Fibroblast of lung (primary cell): ENCODE measurements around the gene EPN3. TPM values are rescaled to one million over a fixed set of nuclear protein-coding genes. Genes with fewer than 3 reads are reported as not detected.

Experiments used
- DNase-seq, 2 donors: peaks; one replicate each; pipeline versions ENCODE4 v3.0.0 to v3.0.0-alpha.2; 2010; ENCODE audit warnings: low read depth in 2 of 2
- H2AFZ ChIP-seq: 2 replicates; pipeline ENCODE4 v1.5.1; 2012; ENCODE audit warnings: low read length, control low read depth, inconsistent platforms
- H3K27ac ChIP-seq: 2 replicates; pipeline ENCODE4 v1.5.1; 2011; ENCODE audit warnings: low read length, control low read depth; ENCODE audit not compliant: insufficient read depth
- H3K27me3 ChIP-seq: 2 replicates; pipeline ENCODE4 v1.5.1; 2011; ENCODE audit warnings: mild to moderate bottlenecking, low read length; ENCODE audit not compliant: control insufficient read depth, insufficient read depth
- H3K36me3 ChIP-seq: 2 replicates; pipeline ENCODE4 v1.5.1; 2011; ENCODE audit warnings: low read length; ENCODE audit not compliant: control insufficient read depth, insufficient read depth
- H3K4me1 ChIP-seq: 2 replicates; pipeline ENCODE4 v1.5.1; 2011; ENCODE audit warnings: low read length; ENCODE audit not compliant: control insufficient read depth, insufficient read depth; ENCODE audit errors: extremely low read depth
- H3K4me2 ChIP-seq: 2 replicates; pipeline ENCODE4 v1.5.1; 2011; ENCODE audit warnings: low read length, control low read depth; ENCODE audit not compliant: insufficient read depth; ENCODE audit errors: extremely low read depth
- H3K4me3 ChIP-seq, 4 experiments: fragments of 200-600 bp in 1 of 4; sonication (generic) in 1 of 4; replicated peaks in 1 of 4; 2 replicates each; pipeline ENCODE4 v1.5.1; 2011 to 2016; ENCODE audit warnings: low read length in 4 of 4, low read depth in 3 of 4, mild to moderate bottlenecking in 3 of 4, control low read depth in 2 of 4, inconsistent platforms in 1 of 4, mixed read lengths in 1 of 4; ENCODE audit not compliant: insufficient read depth in 1 of 4; ENCODE audit errors: control extremely low read depth in 1 of 4
- H3K79me2 ChIP-seq: 2 replicates; pipeline ENCODE4 v1.5.1; 2012; ENCODE audit warnings: mild to moderate bottlenecking, low read length, inconsistent platforms; ENCODE audit not compliant: control insufficient read depth, insufficient read depth
- H3K9ac ChIP-seq: 2 replicates; pipeline ENCODE4 v1.5.1; 2011; ENCODE audit warnings: mild to moderate bottlenecking, low read length, control low read depth; ENCODE audit not compliant: insufficient read depth
- H3K9me3 ChIP-seq: 2 replicates; pipeline ENCODE4 v1.5.1; 2012; ENCODE audit warnings: low read depth, low read length; ENCODE audit not compliant: control insufficient read depth, insufficient read depth
- H4K20me1 ChIP-seq: 2 replicates; pipeline ENCODE4 v1.5.1; 2011; ENCODE audit warnings: low read length; ENCODE audit not compliant: control insufficient read depth, insufficient read depth; ENCODE audit errors: extremely low read depth
- CTCF ChIP-seq, 2 donors: IDR thresholded peaks in 1 of 2; conservative IDR thresholded peaks in 1 of 2; 1 replicate in 1 of 2; 2 replicates in 1 of 2; pipeline ENCODE4 v1.5.1; 2011 to 2012; ENCODE audit warnings: low read length in 2 of 2, control low read depth in 1 of 2, inconsistent platforms in 1 of 2, low read depth in 1 of 2, mild to moderate bottlenecking in 1 of 2
- EZH2 ChIP-seq: IDR thresholded peaks from 2 replicates; pipeline ENCODE4 v1.5.1; 2012; ENCODE audit warnings: low read length, control low read depth, mild to moderate bottlenecking; ENCODE audit errors: missing control alignments
- polyA plus RNA-seq, 2 donors: library from polyadenylated mRNA; depleted of rRNA in 1 of 2; stranded (reverse) in 1 of 2; unstranded in 1 of 2; fragments of >200 nt; gene quantifications; 2 replicates each; pipeline ENCODE4 v1.2.1, GENCODE V29; 2011 to 2012; ENCODE audit warnings: missing spikeins in 1 of 2
- total RNA-seq: library from RNA; depleted of rRNA; stranded (reverse); fragments of >200 nt; gene quantifications from 2 replicates; pipeline ENCODE4 v1.2.1, GENCODE V29; 2014

Gene EPN3
- total and polyA plus RNA-seq, 2 donors (not counting 1 experiment from before 2014, with no cell fraction given), result not detected

DNA sequence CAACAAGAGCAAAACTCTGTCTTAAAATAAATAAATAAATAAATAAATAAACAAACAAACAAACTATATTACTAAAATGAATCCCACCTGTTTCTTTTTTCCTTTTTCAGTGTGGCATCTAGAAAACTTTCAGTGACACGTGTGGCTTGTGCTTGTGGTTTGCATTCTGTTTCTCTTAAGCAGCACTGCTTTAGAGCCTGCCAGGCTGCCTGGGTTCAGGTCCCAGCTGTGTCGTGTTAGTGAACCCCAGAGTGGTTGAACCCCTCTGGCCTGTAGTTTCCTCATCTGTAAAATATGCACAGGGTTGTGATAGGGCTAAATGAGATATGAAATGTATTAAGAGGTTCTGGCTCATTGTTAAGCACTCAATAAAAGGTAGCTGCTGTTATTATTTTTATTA is 12.1 kb upstream of the EPN3 start:
- peaks cover 8% of the 10 kb centered on the region for H3K27me3 ChIP-seq
- H3K36me3 ChIP-seq, result no peaks in the 10 kb centered on the region
- no peaks in the 10 kb centered on the region for H3K4me1 ChIP-seq
- no peak overlapping the region for H3K27ac ChIP-seq
- TF ChIP-seq CTCF (conservative IDR thresholded peaks at IDR 0.05 in 1 of 2, IDR thresholded peaks at IDR 0.05 in 1 of 2; ENCODE audit: low read depth in 1 of 2, low read length in 2 of 2), result no peak
- no peak for TF ChIP-seq EZH2
- no peak for DNase-seq
- H3K4me3 ChIP-seq, result no peak overlapping the region
- no peaks in the 10 kb centered on the region for H3K79me2 ChIP-seq
- H4K20me1 ChIP-seq, result no peaks in the 10 kb centered on the region
- H2AFZ ChIP-seq, result no peak overlapping the region
- H3K4me2 ChIP-seq, result no peak overlapping the region
- no peak overlapping the region for H3K9ac ChIP-seq
- no peaks in the 10 kb centered on the region for H3K9me3 ChIP-seq

GRCh38 chr17:50521514-50521913 is 11.0 kb upstream of the EPN3 start:
- no peak overlapping the region for H3K9ac ChIP-seq
- no peak overlapping the region for H3K4me2 ChIP-seq
- H2AFZ ChIP-seq, result no peak overlapping the region
- H3K9me3 ChIP-seq, result no peaks in the 10 kb centered on the region
- H3K79me2 ChIP-seq, result no peaks in the 10 kb centered on the region
- peaks cover 10% of the 10 kb centered on the region for H3K27me3 ChIP-seq
- no peak for TF ChIP-seq EZH2
- TF ChIP-seq CTCF (conservative IDR thresholded peaks at IDR 0.05 in 1 of 2, IDR thresholded peaks at IDR 0.05 in 1 of 2; ENCODE audit: low read depth in 1 of 2, low read length in 2 of 2), result no peak
- DNase-seq, result no peak
- H3K27ac ChIP-seq, result no peak overlapping the region
- H3K4me1 ChIP-seq, result no peaks in the 10 kb centered on the region
- no peak overlapping the region for H3K4me3 ChIP-seq
- H3K36me3 ChIP-seq, result no peaks in the 10 kb centered on the region
- H4K20me1 ChIP-seq, result no peaks in the 10 kb centered on the region

- no peak overlapping the region for H2AFZ ChIP-seq
- TF ChIP-seq EZH2 (no peak), CTCF (conservative IDR thresholded peaks at IDR 0.05 in 1 of 2, IDR thresholded peaks at IDR 0.05 in 1 of 2; ENCODE audit: low read depth in 1 of 2, low read length in 2 of 2) (no peak)
- no peak for DNase-seq
- H3K36me3 ChIP-seq, result no peaks in the 10 kb centered on the region
- no peaks in the 10 kb centered on the region for H3K79me2 ChIP-seq
- no peak overlapping the region for H3K4me2 ChIP-seq
- H3K27ac ChIP-seq, result no peak overlapping the region
- H3K27me3 ChIP-seq, result peaks cover 11% of the 10 kb centered on the region
- no peak overlapping the region for H3K9ac ChIP-seq
- H3K4me3 ChIP-seq, result no peak overlapping the region
- no peaks in the 10 kb centered on the region for H4K20me1 ChIP-seq
- no peaks in the 10 kb centered on the region for H3K4me1 ChIP-seq
- no peaks in the 10 kb centered on the region for H3K9me3 ChIP-seq
These were observed 9.8 kb upstream of the EPN3 start for GRCh38 chr17:50522766-50523165.
